GM18499 (cell line): ENCODE results near the gene HOATZ.

Source experiments
- ATAC-seq: cut with Tn5 transposase; IDR thresholded peaks from one replicate; pipeline ENCODE4 v1.9.1; 2021; ENCODE audit warnings: moderate number of reproducible peaks; ENCODE audit not compliant: insufficient read depth, unreplicated experiment

The HOATZ gene

DNA sequence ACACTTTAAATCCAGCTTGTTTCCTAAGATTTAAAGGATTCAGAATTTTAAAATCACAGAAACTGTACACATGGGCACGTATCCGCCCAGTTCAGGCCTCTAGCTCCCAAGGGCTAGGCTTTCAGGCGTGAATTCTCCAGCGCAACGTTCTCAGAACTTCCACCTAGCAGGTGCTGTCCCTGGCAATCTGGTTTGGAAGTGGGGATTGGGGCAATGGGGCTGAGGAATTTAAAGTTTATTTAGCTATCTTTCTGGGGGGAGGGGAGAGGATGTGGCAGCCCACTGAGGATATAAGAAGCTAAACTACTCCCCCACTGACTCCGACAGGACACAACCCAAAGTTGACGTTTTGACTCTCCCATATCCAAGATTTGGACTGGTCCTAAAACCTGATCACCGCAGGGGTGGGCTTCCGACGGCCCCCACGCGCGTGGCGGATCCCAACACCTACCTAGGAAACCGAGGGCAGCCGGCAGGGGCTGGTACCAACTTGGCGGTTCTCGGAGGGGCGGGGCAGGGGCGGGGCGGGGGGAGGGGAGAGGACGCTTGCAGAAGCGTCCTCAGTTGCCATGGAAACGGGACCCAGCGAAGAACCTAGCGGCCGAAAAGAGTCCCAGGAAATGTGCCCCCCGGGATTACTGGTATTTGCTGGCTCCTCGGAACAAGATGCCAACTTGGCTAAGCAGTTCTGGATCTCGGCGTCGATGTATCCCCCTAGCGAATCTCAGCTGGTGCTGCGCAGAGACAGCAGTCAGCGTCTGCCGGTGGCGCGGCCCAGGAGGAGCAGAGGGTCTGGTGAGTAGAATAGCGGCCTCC is at the start of gene HOATZ:
HOATZ (plus strand) TSS at position 563 of the 816 bp plus-strand sequence; CDS start at position 570, 7 bp downstream.
- no peak for ATAC-seq

DNA sequence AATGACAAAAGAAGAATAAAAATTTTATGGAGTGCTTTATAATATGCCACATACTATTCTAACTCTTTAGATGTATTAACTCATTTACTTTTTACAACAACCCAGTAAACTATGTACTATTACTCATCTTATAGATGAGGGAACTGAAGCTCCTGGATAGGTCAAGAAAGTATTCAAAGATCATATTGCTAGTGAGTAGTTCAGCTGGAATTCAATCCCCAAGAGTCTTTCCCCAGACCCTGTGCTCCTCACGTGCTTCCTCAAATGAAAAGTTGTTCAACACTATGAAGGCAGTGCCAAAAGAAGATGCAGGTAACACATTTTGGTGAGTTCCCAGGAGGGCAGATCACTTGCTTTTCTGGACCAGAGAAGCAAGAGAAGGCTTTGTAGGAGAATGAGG is 49.2 kb upstream of the HOATZ start:
- no peak for ATAC-seq

DNA sequence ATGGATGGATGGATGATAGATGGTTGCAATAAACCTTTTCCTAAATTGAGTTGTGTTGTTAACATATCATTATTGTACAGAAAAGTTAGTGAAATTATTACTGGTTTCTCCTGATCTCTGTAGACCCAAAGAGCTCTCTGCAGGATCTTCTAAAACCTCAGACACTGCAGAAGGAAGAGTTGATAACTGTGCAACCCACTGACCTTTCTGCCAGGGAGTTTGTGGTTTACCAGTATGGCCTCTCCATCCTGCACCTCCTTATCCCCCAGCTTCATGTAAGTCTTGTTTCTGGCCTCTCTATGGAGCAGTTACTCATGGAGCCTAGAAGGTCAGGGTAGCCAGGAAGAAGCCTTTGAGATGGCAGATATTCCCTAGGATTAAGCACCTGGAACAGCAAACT is 48.0 kb upstream of the HOATZ start:
- ATAC-seq: no peak

GRCh38 chr11:111469200-111469599 is 45.4 kb upstream of the HOATZ start:
- ATAC-seq: no peak

DNA sequence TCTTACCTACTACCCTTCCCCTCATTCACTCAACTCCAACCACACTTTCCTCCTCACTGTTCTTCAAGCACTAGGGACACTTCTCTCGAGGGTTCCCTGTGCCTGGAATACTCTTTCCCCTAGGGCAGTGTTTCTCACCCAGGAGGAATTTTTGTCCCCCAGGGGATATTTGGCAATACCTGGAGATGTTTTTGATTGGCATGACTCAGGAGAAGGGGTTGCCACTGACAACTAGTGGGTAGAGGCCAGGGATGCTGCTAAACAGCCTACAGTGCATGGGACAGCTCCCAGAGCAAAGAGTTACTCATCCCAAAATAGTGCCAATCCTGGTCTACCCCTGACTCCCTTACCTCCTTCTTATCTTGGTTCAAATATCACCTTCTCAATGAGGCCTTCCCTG is 42.4 kb upstream of the HOATZ start:
- ATAC-seq: no peak

DNA sequence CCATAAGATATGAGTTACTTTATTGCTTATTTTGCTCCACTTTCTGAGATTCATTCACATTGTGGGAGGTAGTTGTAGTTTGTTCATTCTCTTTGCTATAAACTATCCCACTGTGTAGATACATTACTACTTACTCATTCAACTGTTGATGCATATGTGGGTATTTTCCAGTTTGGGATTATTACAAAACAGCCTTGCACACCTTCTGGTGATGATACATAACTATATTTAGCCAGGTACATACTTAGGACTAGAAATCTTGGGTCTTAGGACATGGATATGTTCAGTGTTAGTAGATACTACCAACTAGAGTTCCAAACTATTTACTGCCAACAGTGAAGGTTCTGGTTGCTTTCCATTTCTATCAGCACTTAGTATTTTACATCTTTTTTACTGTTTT is 40.1 kb upstream of the HOATZ start:
- ATAC-seq: no peak

- ATAC-seq: no peak
These were observed 38.2 kb upstream of the HOATZ start for GRCh38 chr11:111476366-111476765.

GRCh38 chr11:111476956-111477355 is 37.6 kb upstream of the HOATZ start:
- ATAC-seq: no peak

DNA sequence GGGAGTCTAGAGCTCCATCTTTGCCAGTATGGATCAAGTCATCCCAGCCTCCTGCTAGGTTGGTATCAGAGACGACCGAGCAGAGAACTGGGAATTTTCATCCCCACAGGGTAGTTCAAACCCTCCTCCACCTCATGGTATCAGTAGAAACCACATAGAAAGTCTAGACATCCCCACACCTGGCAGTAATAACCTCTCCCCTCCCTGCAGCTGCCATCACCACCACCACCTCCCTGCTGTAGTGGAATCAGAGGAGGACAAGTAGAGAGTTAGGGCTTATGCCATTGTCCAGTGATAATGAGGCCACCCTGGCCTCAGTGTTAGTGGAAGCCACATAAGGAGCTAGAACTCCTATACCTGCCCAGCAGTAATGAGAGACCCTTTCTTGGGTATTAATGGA is 36.7 kb upstream of the HOATZ start:
- ATAC-seq: no peak

DNA sequence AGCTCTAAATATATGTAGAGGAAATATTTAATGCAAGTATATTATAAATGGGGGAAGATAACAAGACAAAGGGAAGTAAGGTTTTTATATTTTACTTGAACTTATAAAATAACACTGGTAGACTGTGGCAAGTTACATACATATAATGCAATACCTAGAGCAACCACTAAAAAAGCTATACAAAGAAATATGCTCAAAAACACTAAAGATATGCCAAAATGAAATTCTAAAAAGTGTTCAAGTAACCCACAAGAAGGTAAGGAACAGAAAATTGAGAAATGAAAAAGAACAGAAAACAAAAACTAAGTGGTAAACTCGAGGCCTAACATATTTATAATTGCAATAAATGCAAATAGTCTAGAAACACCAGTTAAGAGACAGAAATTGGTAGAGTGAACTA is 34.9 kb upstream of the HOATZ start:
- no peak for ATAC-seq

DNA sequence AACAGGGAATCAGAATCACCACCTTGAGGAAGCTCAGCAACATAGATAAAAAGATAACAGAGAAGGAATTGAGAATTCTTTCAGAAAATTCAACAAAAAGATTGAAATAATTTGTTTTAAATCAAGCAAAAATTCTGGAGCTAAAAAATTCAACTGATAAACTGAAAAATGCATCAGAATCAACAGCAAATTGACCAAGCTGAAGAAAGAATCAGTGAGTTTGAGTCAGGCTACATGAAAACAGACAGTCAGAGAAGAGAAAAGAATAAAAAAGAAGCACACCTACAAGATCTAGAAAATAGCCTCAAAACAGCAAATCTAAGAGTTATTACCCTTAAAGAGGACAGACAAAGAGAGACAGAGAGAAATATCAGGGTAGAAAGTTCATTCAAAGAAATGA is 31.1 kb upstream of the HOATZ start:
- no peak for ATAC-seq

DNA sequence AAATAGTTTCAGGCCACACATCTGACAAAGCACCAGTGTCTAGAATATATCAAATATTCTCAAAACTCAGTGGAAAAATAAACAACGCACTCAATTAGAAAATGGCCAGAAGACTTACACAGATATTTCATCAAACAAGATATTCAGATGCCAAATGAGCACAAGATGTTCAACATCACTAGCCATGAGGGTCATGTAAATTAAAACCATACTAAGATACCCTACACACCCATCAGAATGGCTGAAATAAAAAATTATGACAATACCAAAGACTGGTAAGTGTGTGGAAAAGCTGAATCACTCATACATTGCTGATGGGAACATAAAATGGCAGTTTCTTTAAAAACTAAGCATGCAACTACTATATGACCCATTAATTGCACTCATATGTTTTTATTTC is 24.1 kb upstream of the HOATZ start:
- ATAC-seq: no peak

DNA sequence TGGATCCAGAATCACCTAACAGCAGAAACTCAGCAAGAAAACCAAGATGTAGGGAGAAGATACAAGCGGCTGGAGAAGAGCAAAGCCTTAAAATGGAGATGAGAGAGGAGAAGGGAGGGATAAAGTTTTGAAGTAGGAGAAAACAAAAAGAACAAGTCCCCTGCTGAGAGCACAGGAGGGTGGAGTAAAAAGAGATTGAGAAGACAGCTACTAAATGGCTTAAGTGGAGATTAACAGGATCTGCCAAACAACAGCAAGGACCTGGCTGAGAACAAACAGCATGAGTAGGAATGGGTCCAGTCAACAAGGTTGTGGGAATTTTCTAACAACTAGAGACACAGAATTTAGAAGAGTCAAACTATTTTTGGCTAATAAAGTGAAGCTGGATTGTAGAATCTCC is 20.5 kb upstream of the HOATZ start:
- no peak for ATAC-seq

- no peak for ATAC-seq
These were observed 15.1 kb upstream of the HOATZ start for GRCh38 chr11:111499483-111499882.

DNA sequence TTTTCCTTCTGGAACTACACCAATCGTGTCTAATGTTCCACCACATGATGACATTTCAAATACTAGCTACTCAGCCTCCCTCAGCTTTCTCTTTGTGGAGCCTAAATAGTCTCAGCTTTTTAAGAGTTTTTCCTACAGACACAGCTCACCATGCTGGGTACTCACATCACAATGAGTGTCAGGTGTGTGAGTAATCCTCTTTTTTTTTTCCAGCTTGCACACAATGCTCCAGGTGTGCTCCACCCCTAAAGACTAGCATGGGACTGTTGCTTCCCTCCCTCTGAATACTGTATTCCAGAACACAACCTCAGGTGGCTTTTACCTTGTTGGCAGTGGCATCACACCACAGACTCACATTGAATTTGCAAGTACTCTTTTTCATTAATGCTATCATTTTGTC is 14.1 kb upstream of the HOATZ start:
- ATAC-seq: no peak

DNA sequence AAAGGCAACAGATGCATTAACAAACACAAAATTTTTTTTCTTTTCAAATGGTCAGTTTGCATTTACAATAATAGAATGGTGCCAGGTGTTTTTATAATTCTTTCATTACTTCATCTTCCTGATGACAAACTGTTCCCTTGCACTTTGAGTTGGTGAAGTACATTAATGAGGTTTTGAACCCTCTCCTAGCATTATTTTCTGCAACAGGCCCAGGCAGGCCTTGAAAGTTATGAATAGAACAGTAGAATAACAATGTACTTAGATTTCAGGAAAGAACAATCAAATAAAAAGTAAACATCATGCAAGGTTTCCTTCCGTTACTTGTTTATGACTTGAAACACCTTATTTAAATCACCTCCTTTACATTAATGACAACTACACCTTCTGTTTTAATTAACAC is 12.0 kb upstream of the HOATZ start:
- no peak for ATAC-seq

GRCh38 chr11:111510311-111510710 is 4.3 kb upstream of the HOATZ start:
- no peak for ATAC-seq

DNA sequence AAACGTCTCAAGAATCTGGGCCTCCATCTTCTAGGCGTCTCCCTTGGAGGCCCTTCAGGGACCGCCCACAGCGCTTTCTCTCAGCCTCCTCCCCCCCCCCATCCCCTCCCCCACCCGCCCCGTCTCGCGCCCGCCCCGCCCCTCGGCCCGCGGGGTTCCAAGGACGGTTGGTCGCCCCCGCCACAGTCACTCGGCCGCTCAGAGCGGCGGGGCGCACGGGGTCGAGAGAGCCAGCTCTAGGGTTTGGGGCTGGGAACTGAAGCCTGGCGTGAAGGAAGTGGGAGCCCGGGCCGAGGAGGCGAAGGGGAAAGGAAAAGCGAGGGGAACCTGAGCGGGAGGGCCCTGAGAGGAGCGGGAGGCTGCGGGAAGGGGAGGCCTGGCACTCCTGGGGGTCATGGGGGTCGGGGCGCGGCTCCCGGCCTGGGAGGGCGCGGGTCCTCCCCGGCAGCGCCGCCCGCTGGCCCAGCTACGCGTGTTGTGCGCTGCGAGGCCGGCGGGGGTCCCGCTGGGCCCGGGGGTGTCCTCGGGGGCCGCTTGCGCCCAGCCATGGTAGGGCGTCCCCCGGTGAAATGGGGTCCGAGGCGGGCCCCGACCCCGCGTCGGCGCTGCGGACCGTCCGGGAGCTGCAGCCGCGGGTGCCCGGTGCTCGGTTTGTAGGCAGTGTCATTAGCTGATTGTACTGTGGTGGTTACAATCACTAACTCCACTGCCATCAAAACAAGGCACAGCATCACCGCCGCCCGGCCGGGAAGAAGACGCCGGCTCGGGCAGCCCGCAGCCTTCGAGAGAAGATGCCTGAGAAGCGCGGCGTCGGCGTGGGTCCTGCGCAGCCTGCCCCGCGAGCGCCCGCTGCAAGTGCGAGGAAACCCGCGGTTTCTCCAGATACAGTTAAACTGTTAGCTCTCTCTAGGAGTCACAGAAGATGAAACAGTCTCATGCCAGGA is 2.0 kb upstream of the HOATZ start, which contains the start of gene BTG4:
BTG4 (minus strand) TSS at position 91 of the 944 bp plus-strand sequence. CDS start 13,610 bp downstream, outside the sequence.
- ATAC-seq: no peak

GRCh38 chr11:111513240-111513605 is 1.4 kb upstream of the HOATZ start:
- no peak for ATAC-seq

- no peak for ATAC-seq
These were observed 1.0 kb downstream of the HOATZ start for GRCh38 chr11:111515591-111515990.

DNA sequence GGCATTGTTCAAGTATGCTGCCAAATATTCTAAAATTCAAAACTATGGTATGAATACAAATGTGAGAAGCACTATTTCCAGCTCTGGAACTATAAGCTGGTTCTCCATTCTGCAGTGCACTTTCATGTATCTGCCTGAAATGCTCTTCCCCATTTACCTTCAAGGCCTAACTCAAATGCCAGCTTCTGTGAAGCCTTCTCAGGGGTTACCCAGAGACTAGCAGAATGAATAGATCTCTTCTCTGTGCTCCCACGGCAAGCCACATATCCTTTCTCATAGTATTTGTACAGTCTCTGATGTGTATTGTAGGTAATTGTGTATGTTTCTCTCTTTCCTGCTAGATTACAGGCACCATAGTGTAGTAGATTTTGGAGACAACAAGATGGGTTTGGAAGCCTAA is 4.1 kb downstream of the HOATZ start:
- ATAC-seq: no peak
